KOPT-K1 (cell line): Measurements from ENCODE around the gene ITIH1.

Experiments
- H3K27ac ChIP-seq: fragments of 200-600 bp; sonication (generic); 2 replicates; pipeline ENCODE4 v1.5.1; 2016; ENCODE audit warnings: antibody characterized with exemption, mild to moderate bottlenecking, low read depth, low read length; ENCODE audit not compliant: poor library complexity, severe bottlenecking
- H3K36me3 ChIP-seq: fragments of 200-600 bp; sonication (generic); 2 replicates; pipeline ENCODE4 v1.5.1; 2017; ENCODE audit warnings: antibody characterized with exemption, mild to moderate bottlenecking, low read length, moderate library complexity; ENCODE audit not compliant: insufficient read depth
- H3K9me3 ChIP-seq: fragments of 200-600 bp; sonication (generic); 2 replicates; pipeline ENCODE4 v1.5.1; 2017; ENCODE audit warnings: antibody characterized with exemption, low read length, mild to moderate bottlenecking; ENCODE audit not compliant: insufficient read depth, poor library complexity, severe bottlenecking

The ITIH1 gene

DNA sequence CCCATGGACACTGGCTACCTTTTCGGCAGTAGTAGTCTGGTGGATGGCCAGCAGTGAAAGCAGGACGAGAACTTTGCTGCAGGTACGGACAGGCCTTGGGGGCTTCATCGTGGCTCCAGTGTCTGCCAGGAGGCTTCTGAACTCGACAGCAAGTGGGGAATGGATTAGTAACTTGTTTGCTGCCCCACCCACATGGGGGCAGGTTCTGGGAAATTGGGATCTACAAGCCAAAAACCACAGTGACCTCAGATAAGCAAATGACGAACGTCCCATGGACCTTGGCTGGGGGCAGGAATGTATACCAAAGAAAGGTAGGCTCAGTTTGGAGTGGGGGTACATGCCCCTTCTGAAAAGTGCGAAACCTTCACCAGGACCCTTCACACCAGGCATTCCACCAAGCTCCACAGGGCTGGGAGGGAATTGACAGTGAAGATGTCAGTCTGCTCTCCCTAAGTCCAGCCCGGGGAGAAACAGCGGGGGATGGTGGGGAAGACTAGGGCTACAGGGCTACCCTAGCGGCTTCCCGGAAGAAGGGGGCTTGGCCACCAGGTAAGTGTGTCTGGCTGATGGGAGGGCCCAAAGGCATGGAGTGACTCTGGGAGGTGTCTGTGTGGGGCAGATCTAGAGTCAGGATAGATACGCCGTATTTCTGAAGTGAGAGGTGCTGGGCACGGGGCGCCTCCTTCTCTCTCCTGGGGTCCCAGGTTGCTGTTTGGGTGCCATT lies 53.3 kb downstream of the ITIH1 start, which contains the start of gene ITIH4:
Gene ITIH4, minus strand, starts transcription at position 138 of the 724 bp plus-strand sequence. Its CDS starts 30 bp downstream, at position 108.
- Histone ChIP-seq H3K9me3 (no peaks in the 10 kb centered on the region), H3K27ac (no peak within 1 kb of the TSS), H3K36me3 (0 out of 2 replicates have a peak, but pooled peaks cover 5% of the 10 kb centered on the region)

DNA sequence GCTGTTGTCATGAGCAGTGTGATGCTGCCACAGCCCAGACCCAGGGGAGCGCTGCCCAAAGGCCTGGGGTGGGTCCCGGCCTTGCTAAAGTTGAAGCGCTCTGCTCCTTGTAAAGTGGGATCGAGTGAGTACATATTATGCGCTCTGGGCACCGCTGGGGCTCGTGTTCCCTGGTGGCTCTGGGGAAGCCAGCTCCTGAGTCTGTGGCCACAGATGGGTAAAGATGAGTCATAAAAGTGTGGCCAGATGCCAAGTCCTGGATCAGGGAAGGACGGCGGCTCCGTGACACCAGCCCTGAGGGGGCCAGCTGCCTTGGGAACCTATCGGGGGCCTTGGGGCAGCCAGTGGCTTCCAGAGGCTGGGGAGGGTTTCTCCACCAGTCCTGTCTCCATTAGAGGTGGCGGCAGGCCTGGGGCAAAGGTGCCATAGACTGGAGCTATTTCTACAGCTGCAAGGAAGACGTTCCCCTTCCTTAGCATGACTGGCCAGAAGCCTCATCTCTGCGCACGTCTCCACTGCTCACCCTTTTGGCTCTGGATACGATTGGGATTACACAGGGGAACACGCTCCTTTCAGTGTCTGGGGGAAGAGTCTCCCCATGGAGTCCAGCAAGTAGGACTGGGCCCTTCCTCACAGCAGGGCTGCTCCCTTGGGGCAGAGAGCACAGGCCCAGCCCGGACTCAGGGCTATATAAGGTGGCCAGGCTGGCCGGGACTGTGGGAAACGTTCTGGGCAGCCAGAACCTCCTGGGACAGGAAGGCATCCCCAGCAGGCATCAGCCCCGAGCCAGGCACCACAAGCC lies 54.3 kb downstream of the ITIH1 start:
- Histone ChIP-seq H3K36me3 (0 out of 2 replicates have a peak, but pooled peaks cover 12% of the 10 kb centered on the region), H3K27ac (no peak overlapping the region), H3K9me3 (no peaks in the 10 kb centered on the region)

DNA sequence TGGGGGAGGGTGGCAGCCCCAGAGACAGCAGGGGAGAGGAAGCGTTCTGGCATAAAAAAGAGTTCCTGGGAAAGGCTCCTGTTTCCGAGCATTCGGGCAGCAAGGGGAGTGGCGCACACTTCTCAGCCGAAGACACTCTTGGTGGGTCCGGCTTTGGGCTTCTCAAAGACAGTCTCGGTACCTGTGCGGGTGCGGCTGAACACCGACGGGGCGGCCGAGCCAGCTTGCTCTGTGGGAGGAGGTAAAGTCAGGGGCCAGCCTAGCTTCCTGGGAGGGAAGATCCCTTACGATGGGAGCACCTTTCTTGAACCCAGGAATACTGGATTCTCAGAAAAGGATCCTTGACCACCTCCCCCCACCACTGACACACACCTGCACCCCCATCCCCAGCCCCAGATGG lies 55.8 kb downstream of the ITIH1 start:
- H3K27ac ChIP-seq: no peak overlapping the region
- 0 out of 2 replicates have a peak, but pooled peaks cover 12% of the 10 kb centered on the region for H3K36me3 ChIP-seq
- no peaks in the 10 kb centered on the region for H3K9me3 ChIP-seq

DNA sequence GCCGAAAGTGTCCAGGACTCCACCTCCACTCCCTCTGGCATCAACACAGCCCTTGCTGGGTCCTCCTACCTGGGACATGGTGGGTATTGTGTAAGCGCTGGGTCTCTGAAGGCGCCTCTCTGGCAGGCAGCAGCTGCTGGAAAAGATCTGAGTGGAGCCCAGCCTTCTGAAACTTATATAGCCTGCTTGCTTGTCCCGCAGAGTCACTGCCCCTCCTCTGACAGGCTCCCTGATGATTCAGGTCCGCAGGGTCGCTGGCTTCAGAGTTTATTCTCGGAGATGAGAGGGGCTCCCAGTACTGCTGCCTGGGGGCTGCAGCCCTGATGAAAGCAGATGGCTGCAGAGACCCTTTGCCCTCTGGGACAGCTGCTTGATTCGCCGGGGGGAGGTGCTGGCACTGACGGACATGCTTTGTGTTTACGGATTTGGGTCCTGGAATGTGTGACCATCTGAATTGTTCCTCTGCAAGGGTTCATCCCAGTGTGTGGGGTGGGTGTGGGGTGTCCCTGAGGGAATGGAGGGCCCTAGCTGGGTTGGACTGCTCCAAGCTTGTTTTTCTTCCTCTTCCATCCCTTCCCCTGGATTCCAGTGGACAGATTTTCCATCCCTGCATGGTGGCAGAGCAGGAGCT lies 57.6 kb downstream of the ITIH1 start, which contains the start of gene MUSTN1:
Gene MUSTN1, minus strand, starts transcription at position 149 of the 631 bp plus-strand sequence. Its CDS starts 71 bp downstream, at position 78.
- H3K36me3 ChIP-seq: 0 out of 2 replicates have a peak, but pooled peaks cover 12% of the 10 kb centered on the region
- H3K9me3 ChIP-seq: no peaks in the 10 kb centered on the region
- no peak within 1 kb of the TSS for H3K27ac ChIP-seq

DNA sequence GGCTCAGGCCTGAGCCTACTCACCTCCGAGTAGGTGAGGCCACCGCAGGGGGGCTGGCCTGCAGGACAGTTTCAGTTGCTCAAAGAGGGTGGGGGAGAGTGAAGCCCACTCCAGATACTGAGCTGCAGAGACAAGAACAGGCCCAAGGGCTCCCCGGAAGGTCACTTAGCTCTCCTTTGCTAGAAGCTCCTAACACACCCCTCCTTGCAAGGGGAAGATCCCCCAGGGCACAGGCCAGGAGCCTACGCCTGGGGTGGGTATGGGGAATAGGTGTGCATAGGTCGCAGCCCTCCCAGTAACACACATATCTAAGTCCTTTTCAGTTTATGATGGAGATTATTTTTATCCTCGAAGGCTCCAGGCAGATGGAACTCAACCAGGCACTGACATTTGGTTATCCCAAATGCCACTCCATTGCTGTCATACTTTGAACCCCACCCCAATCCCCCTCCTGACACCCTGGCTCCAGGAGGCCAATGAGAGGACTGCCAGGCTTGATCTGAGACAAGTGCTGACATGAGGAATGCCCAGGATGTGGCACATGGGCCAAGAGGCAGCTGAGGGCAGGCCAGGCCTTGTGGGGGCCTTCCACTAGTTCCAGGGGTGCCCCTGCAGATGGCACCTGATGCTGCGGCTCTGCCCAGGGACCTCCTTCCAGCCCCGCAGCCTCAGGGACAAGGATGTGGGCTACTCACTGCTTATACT lies 58.5 kb downstream of the ITIH1 start:
- H3K9me3 ChIP-seq: no peaks in the 10 kb centered on the region
- peaks cover 21% of the 10 kb centered on the region; the same call in 1 of the 2 replicates for H3K36me3 ChIP-seq
- H3K27ac ChIP-seq: no peak overlapping the region

DNA sequence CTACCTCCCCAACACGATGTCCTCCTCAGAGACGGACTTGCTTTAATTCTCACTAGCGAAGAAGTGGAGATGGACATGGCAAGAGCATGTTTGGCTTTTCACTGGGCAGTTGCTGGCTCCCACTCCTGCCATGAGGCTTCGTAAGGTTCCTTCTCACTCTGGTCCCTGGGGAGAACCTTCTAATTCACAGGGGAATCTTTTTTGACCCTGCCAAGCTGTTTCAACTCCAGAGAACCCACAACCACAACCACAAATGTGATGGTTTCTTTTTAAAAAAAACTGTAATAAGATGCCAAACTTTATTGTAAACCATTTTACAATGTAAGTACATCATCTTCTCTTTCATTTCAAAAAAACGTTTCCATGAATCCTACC lies 59.1 kb downstream of the ITIH1 start:
- Histone ChIP-seq H3K27ac (no peak overlapping the region), H3K36me3 (peaks cover 26% of the 10 kb centered on the region; the same call in 1 of the 2 replicates)

DNA sequence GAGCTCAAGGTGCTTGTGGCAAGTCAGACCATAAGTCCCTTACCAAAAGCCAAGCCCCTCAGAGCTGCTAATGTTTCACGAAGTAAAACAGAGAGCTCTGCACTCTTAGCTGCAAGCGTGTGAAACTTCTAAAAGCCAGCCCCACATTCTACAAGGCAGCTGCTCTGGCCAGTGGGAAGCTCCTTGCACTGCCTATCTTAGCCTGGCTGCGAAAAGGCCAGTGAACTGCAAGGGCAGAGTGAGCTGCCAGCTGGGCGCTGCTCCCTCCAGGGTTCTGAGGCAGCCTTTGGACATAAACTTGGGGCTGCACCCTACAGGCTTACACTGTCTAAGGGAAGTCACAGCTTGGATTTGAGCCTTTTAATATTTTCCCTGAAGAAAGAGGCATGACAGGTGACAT lies 59.6 kb downstream of the ITIH1 start:
- peak overlapping the region; percentile 3 for H3K27ac ChIP-seq
- H3K36me3 ChIP-seq: peaks cover 31% of the 10 kb centered on the region; the same call in 1 of the 2 replicates
- no peaks in the 10 kb centered on the region for H3K9me3 ChIP-seq

More for the DNA sequence above, 59.1 kb downstream of the ITIH1 start:
- H3K9me3 ChIP-seq: no peaks in the 10 kb centered on the region

DNA sequence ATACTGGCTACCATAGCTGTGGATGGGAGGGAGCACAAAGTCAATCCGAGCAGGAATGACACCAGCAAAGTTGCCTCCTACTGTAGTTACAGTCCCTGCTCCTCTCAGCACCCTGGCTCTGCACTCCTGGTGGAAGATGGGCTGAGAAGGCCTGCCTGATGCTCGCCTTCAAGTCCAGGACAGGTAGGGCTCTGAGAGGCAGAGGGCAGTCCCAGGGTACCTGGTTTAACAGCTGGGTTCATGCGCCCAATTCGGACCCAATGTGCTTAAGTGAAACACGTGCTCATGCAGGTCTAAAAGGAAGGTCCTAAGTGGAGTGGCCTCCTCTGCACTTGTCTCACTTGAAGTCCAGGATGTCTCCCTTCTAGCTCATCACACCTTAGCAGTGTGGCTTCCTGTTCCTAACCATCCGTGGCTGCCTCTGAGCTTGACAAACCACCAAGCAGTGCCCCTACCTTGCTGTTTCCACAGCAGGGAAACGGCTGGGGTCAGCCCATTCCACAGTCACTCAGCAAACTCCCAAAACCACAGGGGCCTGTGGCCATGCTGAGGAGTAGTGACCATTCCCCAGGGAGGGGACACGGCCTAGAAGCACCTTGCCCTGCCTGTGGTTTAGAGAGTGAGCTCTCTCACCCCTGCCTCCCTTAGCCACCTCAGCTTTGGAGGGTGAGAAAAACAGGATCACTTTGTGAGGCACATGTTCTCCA lies 61.3 kb downstream of the ITIH1 start:
- peaks cover 35% of the 10 kb centered on the region; the same call in 1 of the 2 replicates for H3K36me3 ChIP-seq
- H3K9me3 ChIP-seq: no peaks in the 10 kb centered on the region
- peak overlapping the region; percentile 3 for H3K27ac ChIP-seq

DNA sequence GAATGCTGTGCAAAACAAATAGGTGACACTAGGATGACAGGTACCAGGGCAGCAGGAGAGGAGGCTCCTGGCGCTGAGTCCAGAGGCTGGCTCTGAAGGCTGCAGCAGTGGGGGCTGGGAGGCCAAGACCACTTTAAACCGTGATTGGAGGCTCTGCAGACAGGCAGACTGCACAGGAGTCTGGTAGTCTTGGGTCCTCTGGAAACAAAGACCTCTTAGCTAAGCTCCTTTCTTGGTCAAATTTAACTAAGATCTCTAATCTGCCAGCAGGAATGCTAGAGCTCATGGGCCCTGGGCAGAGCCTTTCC lies 61.8 kb downstream of the ITIH1 start:
- H3K36me3 ChIP-seq: peaks cover 39% of the 10 kb centered on the region; the same call in 1 of the 2 replicates

DNA sequence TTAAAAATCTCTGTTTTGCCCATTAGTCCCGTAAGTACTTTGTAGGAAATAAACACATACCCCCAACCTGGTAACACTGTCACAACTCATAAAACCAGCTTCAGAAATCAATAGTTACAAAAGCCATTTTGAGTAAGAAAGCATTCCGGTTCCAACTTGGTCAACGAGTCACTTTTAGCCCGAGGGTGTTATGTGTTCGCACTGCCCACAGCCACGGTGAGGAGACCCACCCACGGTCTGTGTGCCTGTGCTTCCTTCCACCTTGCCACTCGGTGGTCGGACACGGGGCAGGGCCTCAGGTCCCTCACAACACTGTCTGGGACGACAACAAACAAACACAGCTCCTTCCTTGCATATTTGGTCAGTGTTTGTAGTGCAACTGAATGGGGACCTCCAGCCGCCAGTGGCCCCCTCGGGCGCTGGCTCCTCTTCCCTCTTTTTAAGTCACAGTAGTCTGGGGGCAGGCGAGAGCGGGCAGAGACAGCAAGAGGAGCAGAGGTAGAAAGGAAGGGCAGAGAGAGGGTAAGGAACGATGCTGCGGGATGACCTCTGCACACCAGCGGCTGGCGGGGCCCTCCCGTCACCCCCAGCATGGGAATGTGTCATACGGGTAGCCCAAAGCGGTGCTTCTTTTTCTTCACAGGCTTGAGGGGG lies 62.6 kb downstream of the ITIH1 start:
- no peak overlapping the region for H3K27ac ChIP-seq
- no peaks in the 10 kb centered on the region for H3K9me3 ChIP-seq
- peaks cover 39% of the 10 kb centered on the region; the same call in 1 of the 2 replicates for H3K36me3 ChIP-seq

More for the DNA sequence above, 61.8 kb downstream of the ITIH1 start:
- Histone ChIP-seq H3K9me3 (no peaks in the 10 kb centered on the region), H3K27ac (peak overlapping the region; percentile 3)

DNA sequence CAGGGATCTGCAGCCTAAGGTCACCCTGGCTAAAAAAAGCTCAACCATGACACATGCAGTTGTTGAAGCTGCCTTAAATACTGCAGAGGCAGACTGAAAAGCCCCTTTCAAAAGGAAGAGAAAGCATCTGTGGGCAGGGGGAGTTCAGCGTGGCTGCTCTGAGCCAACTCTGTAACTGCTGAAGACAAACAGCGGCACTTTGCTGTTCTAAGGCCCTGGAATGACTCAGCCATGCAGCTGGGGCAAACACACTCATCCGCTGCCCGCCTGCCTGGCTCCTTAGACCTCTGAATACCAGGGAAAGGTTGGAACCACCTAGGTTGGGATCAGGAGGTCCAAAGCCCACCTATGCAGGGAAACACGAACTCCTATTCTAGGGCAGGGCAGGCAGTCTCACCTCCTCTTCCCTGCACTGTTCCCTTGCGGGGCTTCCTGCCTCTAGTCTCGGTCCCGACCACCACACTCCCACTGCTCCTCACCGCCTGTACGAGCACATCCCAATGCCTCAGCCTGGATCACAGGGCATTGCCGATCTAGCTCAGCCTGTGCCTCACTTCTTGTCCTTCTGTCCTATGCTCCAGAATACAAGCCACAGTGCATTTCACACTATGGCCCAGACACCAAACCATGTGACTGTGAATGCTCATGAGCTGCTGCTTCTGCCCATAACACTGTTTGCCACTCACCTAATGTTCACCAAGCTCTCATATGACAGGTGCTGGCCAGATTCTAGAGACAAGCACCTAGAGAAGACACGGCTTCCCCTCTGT lies 64.0 kb downstream of the ITIH1 start:
- H3K9me3 ChIP-seq: no peaks in the 10 kb centered on the region
- peaks cover 33% of the 10 kb centered on the region; the same call in 1 of the 2 replicates for H3K36me3 ChIP-seq
- no peak overlapping the region for H3K27ac ChIP-seq
